PFSK-1 (cell line): ENCODE measurements around the gene COX6B2.

Experiments used
- FOXP2 ChIP-seq: optimal IDR thresholded peaks from 2 replicates; pipeline ENCODE3; 2011; ENCODE audit warnings: borderline replicate concordance, control low read depth, inconsistent platforms; ENCODE audit not compliant: insufficient read depth; ENCODE audit errors: extremely low read length, extremely low read depth
- POLR2AphosphoS5 ChIP-seq: IDR thresholded peaks from 2 replicates; pipeline ENCODE4 v1.6.1; 2012; ENCODE audit warnings: low read depth, mild to moderate bottlenecking, control low read depth, low read length, moderate library complexity
- SIN3A ChIP-seq: IDR thresholded peaks from 2 replicates; pipeline ENCODE4 v1.6.1; 2012; ENCODE audit warnings: mild to moderate bottlenecking, low read length, moderate library complexity, borderline replicate concordance; ENCODE audit not compliant: insufficient read depth
- TAF1 ChIP-seq: IDR thresholded peaks from 2 replicates; pipeline ENCODE4 v1.6.1; 2012; ENCODE audit warnings: low read length, control low read depth, borderline replicate concordance; ENCODE audit not compliant: insufficient read depth
- TF ChIP-seq, protein P1 (sequence below), 2 experiments: IDR thresholded peaks; 2 replicates each; pipeline versions ENCODE4 v1.6.1 to v1.8.0; 2011 to 2012; ENCODE audit warnings: low read depth in 2 of 2, low read length in 2 of 2, control low read depth in 1 of 2, inconsistent platforms in 1 of 2, mild to moderate bottlenecking in 1 of 2, moderate library complexity in 1 of 2; ENCODE audit not compliant: insufficient read depth in 1 of 2

COX6B2 gene

DNA sequence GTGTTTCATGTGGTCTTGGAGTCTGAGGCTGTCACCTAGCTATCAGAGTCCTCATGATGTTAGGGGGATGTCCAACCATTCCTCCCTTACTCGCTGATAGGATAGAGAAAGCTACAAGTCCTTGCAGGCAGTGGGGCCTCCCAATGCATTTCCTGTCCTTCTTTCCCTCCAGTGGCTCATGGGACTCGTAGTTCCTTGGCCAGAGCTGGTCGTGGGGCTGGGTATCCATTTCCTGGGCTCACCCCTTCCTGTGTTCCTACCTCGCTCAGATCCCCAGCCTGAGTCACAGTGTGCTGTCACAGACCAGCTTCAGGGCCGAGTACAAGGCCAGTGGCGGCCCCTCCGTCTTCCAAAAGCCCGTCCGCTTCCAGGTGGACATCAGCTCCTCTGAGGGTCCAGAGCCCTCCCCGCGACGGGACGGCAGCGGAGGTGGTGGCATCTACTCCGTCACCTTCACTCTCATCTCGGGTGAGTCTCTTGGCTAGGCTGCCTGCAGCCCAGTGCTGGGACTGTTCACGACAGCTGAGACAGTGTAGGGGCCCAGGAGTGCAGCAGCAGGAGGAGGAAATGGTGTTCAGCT, 48.4 kb downstream of the COX6B2 start:
- TF ChIP-seq POLR2AphosphoS5 (no peak), TAF1 (no peak), FOXP2 (no peak), SIN3A (no peak)
- TF ChIP-seq, protein P1, sequence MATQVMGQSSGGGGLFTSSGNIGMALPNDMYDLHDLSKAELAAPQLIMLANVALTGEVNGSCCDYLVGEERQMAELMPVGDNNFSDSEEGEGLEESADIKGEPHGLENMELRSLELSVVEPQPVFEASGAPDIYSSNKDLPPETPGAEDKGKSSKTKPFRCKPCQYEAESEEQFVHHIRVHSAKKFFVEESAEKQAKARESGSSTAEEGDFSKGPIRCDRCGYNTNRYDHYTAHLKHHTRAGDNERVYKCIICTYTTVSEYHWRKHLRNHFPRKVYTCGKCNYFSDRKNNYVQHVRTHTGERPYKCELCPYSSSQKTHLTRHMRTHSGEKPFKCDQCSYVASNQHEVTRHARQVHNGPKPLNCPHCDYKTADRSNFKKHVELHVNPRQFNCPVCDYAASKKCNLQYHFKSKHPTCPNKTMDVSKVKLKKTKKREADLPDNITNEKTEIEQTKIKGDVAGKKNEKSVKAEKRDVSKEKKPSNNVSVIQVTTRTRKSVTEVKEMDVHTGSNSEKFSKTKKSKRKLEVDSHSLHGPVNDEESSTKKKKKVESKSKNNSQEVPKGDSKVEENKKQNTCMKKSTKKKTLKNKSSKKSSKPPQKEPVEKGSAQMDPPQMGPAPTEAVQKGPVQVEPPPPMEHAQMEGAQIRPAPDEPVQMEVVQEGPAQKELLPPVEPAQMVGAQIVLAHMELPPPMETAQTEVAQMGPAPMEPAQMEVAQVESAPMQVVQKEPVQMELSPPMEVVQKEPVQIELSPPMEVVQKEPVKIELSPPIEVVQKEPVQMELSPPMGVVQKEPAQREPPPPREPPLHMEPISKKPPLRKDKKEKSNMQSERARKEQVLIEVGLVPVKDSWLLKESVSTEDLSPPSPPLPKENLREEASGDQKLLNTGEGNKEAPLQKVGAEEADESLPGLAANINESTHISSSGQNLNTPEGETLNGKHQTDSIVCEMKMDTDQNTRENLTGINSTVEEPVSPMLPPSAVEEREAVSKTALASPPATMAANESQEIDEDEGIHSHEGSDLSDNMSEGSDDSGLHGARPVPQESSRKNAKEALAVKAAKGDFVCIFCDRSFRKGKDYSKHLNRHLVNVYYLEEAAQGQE (IDR thresholded peaks at IDR 0.05; ENCODE audit: insufficient read depth in 1 of 2, low read depth in 2 of 2, low read length in 2 of 2), result no peak

- TF ChIP-seq TAF1 (no peak), POLR2AphosphoS5 (no peak), FOXP2 (no peak), SIN3A (no peak)
- TF ChIP-seq, protein P1 (IDR thresholded peaks at IDR 0.05; ENCODE audit: insufficient read depth in 1 of 2, low read depth in 2 of 2, low read length in 2 of 2), result no peak
Measured at GRCh38 chr19:55305491-55305890, 49.0 kb downstream of the COX6B2 start.

GRCh38 chr19:55304980-55305379, 49.5 kb downstream of the COX6B2 start:
- no peak for TF ChIP-seq TAF1
- TF ChIP-seq POLR2AphosphoS5, result no peak
- TF ChIP-seq SIN3A, result no peak
- TF ChIP-seq, protein P1 (IDR thresholded peaks at IDR 0.05; ENCODE audit: insufficient read depth in 1 of 2, low read depth in 2 of 2, low read length in 2 of 2), result no peak

GRCh38 chr19:55304279-55304978, 50.1 kb downstream of the COX6B2 start:
- TF ChIP-seq, protein P1 (IDR thresholded peaks at IDR 0.05; ENCODE audit: insufficient read depth in 1 of 2, low read depth in 2 of 2, low read length in 2 of 2), result no peak
- TF ChIP-seq FOXP2 (no peak), POLR2AphosphoS5 (no peak), SIN3A (no peak)

DNA sequence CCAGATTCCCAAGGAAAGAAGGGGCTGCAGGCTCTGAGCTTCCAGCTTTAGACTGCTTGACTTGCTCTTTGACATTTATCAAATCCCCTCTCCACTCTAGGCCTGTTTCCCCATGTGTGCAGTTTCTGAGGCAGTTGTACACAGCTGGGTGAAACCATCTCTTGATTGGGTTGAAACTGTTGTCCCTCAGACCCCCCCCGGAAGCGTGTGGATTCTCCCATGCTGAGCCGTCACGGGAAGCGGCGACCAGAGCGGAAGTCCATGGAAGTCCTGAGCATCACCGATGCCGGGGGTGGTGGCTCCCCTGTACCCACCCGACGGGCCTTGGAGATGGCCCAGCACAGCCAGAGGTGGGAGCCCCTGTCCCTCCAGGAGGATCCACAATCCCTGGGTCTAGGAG, 51.0 kb downstream of the COX6B2 start:
- TF ChIP-seq SIN3A, result no peak
- no peak for TF ChIP-seq POLR2AphosphoS5
- TF ChIP-seq FOXP2, result no peak
- no peak for TF ChIP-seq TAF1
- TF ChIP-seq, protein P1 (IDR thresholded peaks at IDR 0.05; ENCODE audit: insufficient read depth in 1 of 2, low read depth in 2 of 2, low read length in 2 of 2), result no peak
